Karpas-422 (cell line): ENCODE measurements around the gene TEX13C. TPM values are rescaled to one million over a fixed set of nuclear protein-coding genes. Genes with fewer than 3 reads are reported as not detected.
"Not testable (repeated sequence)": the region's sequence is repeated elsewhere in the genome, so short reads cannot be mapped to it uniquely, and the experiment has no call there.

Experiments
- DNase-seq: peaks from one replicate; pipeline ENCODE4 v3.0.0-alpha.2; 2015
- H2AFZ ChIP-seq: fragments of 200-600 bp; sonication (generic); 2 replicates; pipeline ENCODE4 v1.6.1; 2014; ENCODE audit warnings: antibody characterized with exemption, low read length, mixed read lengths
- H3K27ac ChIP-seq: fragments of 200-600 bp; sonication (generic); 2 replicates; pipeline ENCODE4 v1.5.1; 2014; ENCODE audit warnings: mild to moderate bottlenecking, low read length, moderate library complexity
- H3K27me3 ChIP-seq: fragments of 200-600 bp; sonication (generic); 2 replicates; pipeline ENCODE4 v1.6.1; 2014; ENCODE audit warnings: low read length, mixed read lengths
- H3K36me3 ChIP-seq: fragments of 200-600 bp; sonication (generic); 2 replicates; pipeline ENCODE4 v1.6.1; 2014; ENCODE audit warnings: low read length, mixed read lengths; ENCODE audit not compliant: insufficient read depth
- H3K4me1 ChIP-seq: fragments of 200-600 bp; sonication (generic); 2 replicates; pipeline ENCODE4 v1.6.1; 2014; ENCODE audit warnings: mild to moderate bottlenecking, low read length, mixed read lengths
- H3K4me2 ChIP-seq: fragments of 200-600 bp; sonication (generic); 2 replicates; pipeline ENCODE4 v1.6.1; 2014; ENCODE audit warnings: low read length, low read depth, mild to moderate bottlenecking; ENCODE audit not compliant: poor library complexity, severe bottlenecking
- H3K4me3 ChIP-seq: fragments of 200-600 bp; sonication (generic); 2 replicates; pipeline ENCODE4 v1.5.1; 2014; ENCODE audit warnings: mild to moderate bottlenecking, antibody characterized with exemption, low read length, mixed read lengths
- H3K79me2 ChIP-seq: fragments of 200-600 bp; sonication (generic); 2 replicates; pipeline ENCODE4 v1.6.1; 2014; ENCODE audit warnings: mild to moderate bottlenecking, low read length, mixed read lengths
- H3K9ac ChIP-seq: fragments of 200-600 bp; sonication (generic); 2 replicates; pipeline ENCODE4 v1.6.0; 2014; ENCODE audit warnings: low read length
- H3K9me2 ChIP-seq: fragments of 200-600 bp; sonication (generic), shearing (Covaris generic); replicated peaks from 2 replicates; pipeline ENCODE4 v1.6.0; 2014; ENCODE audit warnings: mild to moderate bottlenecking, low read length, moderate library complexity; ENCODE audit not compliant: insufficient read depth
- H3K9me3 ChIP-seq: fragments of 300-700, 200-600 bp; sonication (generic); 2 replicates; pipeline ENCODE4 v1.6.1; 2014; ENCODE audit warnings: low read length, mixed read lengths
- H4K20me1 ChIP-seq: fragments of 200-600 bp; sonication (generic); 2 replicates; pipeline ENCODE4 v1.6.1; 2014; ENCODE audit warnings: mild to moderate bottlenecking, antibody characterized with exemption, low read length, low read depth; ENCODE audit not compliant: insufficient read depth
- total RNA-seq: library from RNA; depleted of rRNA; stranded (reverse); fragments of >200 nt; shearing (Covaris generic); gene quantifications from 2 replicates; pipeline ENCODE4 v1.2.3, GENCODE V29; 2014; ENCODE audit warnings: low replicate concordance

The TEX13C gene
- total RNA-seq, 1 experiment from 2014 or later = not detected

DNA sequence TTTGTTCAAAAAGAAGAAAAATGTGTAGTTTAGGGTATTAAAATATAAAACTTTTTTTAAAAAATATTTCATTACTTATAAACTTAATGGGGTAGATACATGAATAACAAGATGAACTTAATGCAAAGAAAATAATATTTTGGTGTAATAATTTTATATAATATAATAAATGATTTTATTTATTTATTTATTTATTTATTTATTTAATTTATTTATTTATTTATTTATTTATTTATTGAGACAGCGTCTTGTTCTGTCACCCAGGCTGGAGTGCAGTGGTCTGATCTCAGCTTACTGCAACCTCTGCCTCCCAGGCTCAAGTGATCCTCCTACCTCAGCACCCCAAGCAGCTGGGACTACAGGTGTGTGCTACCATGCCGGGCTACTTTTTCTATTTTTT is 20.8 kb upstream of the TEX13C start:
- H3K36me3 ChIP-seq = no peaks in the 10 kb centered on the region
- H3K4me3 ChIP-seq = no peak overlapping the region
- no peaks in the 10 kb centered on the region for H3K27me3 ChIP-seq
- no peak overlapping the region for H3K27ac ChIP-seq
- no peaks in the 10 kb centered on the region for H3K9me2 ChIP-seq
- no peak overlapping the region for H3K9ac ChIP-seq
- H3K4me2 ChIP-seq = no peak overlapping the region
- H3K4me1 ChIP-seq = peaks cover 16% of the 10 kb centered on the region
- H3K79me2 ChIP-seq = no peaks in the 10 kb centered on the region
- no peaks in the 10 kb centered on the region for H3K9me3 ChIP-seq
- H2AFZ ChIP-seq = no peak overlapping the region
- DNase-seq = no peak
- H4K20me1 ChIP-seq = no peaks in the 10 kb centered on the region

DNA sequence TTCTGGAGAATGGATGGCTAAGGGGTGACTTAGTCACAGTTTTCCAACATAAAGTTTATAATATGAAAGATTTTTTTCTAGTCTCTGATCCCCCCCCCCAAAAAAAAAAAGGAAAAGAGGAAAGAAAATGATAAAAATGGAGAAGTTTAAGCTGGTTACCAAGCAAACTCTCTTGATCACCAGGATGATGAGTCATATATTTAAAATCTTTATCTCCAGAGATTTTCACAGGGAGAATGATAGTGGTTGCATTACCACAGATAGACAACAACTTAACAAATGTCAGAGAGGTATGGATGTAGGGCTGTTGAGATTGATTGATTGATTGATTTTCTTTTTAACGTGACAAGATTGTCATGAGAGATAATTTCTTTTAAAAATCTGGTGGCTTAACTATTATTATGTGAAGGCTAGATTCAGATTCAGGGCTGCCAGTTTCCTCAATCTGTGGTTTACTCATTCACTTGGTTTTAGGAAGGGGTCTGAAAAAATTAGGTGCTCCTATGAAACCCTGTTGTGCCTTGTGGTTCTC is 13.3 kb upstream of the TEX13C start:
- H3K4me1 ChIP-seq = no peaks in the 10 kb centered on the region
- H3K4me2 ChIP-seq = no peak overlapping the region
- H3K9me3 ChIP-seq = no peaks in the 10 kb centered on the region
- H2AFZ ChIP-seq = no peak overlapping the region
- H3K4me3 ChIP-seq = no peak overlapping the region
- no peaks in the 10 kb centered on the region for H3K36me3 ChIP-seq
- no peak for DNase-seq
- no peak overlapping the region for H3K27ac ChIP-seq
- no peaks in the 10 kb centered on the region for H3K27me3 ChIP-seq
- H3K9ac ChIP-seq = no peak overlapping the region
- H4K20me1 ChIP-seq = no peaks in the 10 kb centered on the region
- no peaks in the 10 kb centered on the region for H3K79me2 ChIP-seq
- H3K9me2 ChIP-seq = no peaks in the 10 kb centered on the region

DNA sequence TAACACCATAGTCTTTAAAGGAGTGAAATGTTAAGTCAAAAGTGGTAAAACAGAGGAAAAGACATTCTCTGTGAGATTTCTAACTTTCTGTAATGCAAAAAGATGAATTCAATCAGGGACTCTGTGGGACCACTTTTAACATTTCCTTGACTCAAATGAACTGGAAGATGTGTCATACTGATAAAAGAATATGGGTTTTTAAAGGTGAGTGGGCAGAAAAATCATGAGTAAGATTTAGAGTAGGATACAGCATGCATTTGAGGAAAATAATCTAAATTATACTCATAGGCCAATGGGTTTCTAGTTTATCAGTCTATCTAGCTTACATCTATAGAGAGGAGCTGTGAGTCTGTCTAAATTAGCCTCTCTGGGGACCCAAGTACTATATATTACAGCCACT is 11.0 kb upstream of the TEX13C start:
- H3K9me3 ChIP-seq = no peaks in the 10 kb centered on the region
- no peak overlapping the region for H3K4me2 ChIP-seq
- no peaks in the 10 kb centered on the region for H3K27me3 ChIP-seq
- no peaks in the 10 kb centered on the region for H3K9me2 ChIP-seq
- no peaks in the 10 kb centered on the region for H4K20me1 ChIP-seq
- H3K4me3 ChIP-seq = no peak overlapping the region
- no peaks in the 10 kb centered on the region for H3K79me2 ChIP-seq
- no peaks in the 10 kb centered on the region for H3K4me1 ChIP-seq
- H3K9ac ChIP-seq = no peak overlapping the region
- H3K36me3 ChIP-seq = no peaks in the 10 kb centered on the region
- no peak for DNase-seq
- no peak overlapping the region for H3K27ac ChIP-seq
- no peak overlapping the region for H2AFZ ChIP-seq

DNA sequence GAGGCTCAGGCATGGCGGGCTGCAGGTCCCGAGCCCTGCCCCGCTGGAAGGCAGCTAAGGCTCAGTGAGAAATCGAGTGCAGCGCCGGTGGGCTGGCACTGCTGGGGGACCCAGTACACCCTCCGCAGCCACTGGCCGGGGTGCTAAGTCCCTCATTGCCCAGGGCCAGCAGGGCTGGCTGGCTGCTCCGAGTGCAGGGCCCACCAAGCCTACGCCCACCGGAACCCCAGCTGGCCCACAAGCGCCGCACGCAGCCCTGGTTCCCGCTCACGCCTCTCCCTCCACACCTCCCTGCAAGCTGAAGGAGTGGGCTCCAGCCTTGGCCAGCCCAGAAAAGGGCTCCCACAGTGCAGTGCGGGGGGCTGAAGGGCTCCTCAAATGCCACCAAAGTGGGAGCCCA is 505 bp upstream of the TEX13C start:
- H3K27ac ChIP-seq, H3K27me3 ChIP-seq, H3K9ac ChIP-seq, H3K9me2 ChIP-seq, H3K36me3 ChIP-seq, H2AFZ ChIP-seq, H3K79me2 ChIP-seq, H3K4me1 ChIP-seq, H3K4me2 ChIP-seq, H4K20me1 ChIP-seq, H3K4me3 ChIP-seq, DNase-seq, H3K9me3 ChIP-seq: not testable (repeated sequence)

DNA sequence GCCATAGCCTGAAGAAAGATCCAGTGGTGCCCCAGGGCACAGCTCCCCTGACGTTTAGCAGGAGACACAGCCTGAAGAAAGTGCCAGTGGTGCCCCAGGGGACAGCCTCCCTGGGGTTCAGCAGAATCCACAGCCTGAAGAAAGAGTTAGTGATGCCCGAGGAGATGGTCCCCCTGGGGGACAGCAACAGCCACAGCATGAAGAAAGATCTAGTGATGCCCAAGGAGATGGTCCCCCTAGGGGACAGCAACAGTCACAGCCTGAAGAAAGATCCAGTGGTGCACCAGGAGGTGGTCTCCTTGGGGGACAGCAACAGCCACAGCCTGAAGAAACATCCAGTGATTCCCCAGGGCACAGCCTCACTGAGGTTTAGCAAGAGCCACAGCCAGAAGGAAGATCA is 2.8 kb downstream of the TEX13C start:
- Histone ChIP-seq H2AFZ (no peak overlapping the region), H3K4me2 (no peak overlapping the region), H3K9me2 (no peaks in the 10 kb centered on the region), H4K20me1 (no peaks in the 10 kb centered on the region), H3K27me3 (no peaks in the 10 kb centered on the region), H3K27ac (no peak overlapping the region), H3K9ac (no peak overlapping the region), H3K4me1 (no peaks in the 10 kb centered on the region), H3K79me2 (no peaks in the 10 kb centered on the region), H3K9me3 (no peaks in the 10 kb centered on the region), H3K36me3 (no peaks in the 10 kb centered on the region), H3K4me3 (no peak overlapping the region)
- DNase-seq = no peak

DNA sequence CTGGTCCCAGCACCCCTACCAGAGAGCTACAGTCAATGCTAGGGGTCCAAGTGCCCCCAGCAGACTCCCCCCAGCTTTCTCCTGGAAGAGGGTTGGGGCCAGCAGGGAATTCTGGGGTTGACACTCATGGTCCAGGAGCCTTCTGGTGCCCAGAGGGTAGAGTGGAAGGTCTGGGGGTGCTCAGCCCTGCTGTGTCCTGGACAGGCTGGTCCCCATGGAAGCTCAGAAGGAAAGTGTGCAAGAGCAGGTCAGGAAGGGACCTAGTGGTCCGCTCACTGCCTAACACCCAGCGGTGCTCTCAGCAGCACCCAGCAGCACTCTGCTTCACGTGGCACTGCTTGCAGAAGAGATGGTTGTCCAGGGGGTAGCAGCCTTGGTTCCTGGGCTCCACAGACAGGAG is 6.9 kb downstream of the TEX13C start:
- Histone ChIP-seq H3K27me3 (no peaks in the 10 kb centered on the region), H3K27ac (no peak overlapping the region), H2AFZ (no peak overlapping the region), H3K4me2 (no peak overlapping the region), H3K79me2 (no peaks in the 10 kb centered on the region), H4K20me1 (no peaks in the 10 kb centered on the region), H3K9ac (no peak overlapping the region), H3K9me3 (no peaks in the 10 kb centered on the region), H3K4me1 (no peaks in the 10 kb centered on the region), H3K4me3 (no peak overlapping the region), H3K9me2 (no peaks in the 10 kb centered on the region), H3K36me3 (no peaks in the 10 kb centered on the region)
- DNase-seq = no peak

DNA sequence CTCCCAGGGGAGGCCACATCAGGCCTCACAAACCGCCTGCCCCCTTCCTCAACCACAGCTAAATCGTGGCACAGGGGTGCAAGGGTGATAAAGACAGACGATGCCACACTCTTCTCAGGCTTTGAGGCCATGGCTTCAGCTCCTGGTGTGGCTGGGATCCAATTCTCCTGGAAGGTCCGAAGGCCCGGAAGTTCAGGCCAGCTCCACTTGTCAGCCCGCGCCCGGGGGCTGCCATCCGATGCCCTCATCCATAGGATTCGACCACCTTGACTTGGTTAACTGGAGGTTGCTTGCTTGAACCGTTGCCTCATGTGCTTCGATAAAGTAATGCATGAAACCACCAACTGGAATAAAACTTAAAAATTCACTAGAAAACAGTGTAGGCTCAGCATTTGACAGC is 8.2 kb downstream of the TEX13C start:
- no peak overlapping the region for H2AFZ ChIP-seq
- DNase-seq = no peak
- H4K20me1 ChIP-seq = no peaks in the 10 kb centered on the region
- H3K27me3 ChIP-seq = no peaks in the 10 kb centered on the region
- H3K4me3 ChIP-seq = no peak overlapping the region
- no peaks in the 10 kb centered on the region for H3K9me2 ChIP-seq
- H3K27ac ChIP-seq = no peak overlapping the region
- no peaks in the 10 kb centered on the region for H3K79me2 ChIP-seq
- H3K36me3 ChIP-seq = no peaks in the 10 kb centered on the region
- H3K4me2 ChIP-seq = no peak overlapping the region
- no peaks in the 10 kb centered on the region for H3K4me1 ChIP-seq
- no peaks in the 10 kb centered on the region for H3K9me3 ChIP-seq
- no peak overlapping the region for H3K9ac ChIP-seq

DNA sequence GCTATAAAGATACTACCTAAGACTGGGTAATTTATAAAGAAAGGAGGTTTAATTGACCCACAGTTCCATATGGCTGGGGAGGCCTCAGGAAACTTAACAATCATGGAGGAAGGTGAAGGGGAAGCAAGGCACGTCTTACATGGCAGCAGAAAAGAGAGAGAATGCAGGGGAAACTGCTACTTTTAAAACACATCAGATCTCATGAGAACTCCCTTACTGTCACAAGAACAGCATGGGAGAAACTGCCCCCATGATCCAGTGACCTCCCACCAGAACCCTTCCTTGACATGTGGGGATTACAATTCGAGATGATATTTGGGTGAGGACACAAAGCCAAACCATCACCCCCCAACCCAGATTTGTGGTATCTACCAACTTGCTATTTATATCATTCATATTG is 13.9 kb downstream of the TEX13C start:
- Histone ChIP-seq H3K4me3 (no peak overlapping the region), H3K79me2 (no peaks in the 10 kb centered on the region), H2AFZ (no peak overlapping the region), H3K27me3 (no peaks in the 10 kb centered on the region), H3K4me2 (no peak overlapping the region), H3K4me1 (no peaks in the 10 kb centered on the region), H3K9me3 (no peaks in the 10 kb centered on the region), H3K36me3 (no peaks in the 10 kb centered on the region), H3K27ac (no peak overlapping the region), H3K9ac (no peak overlapping the region), H4K20me1 (no peaks in the 10 kb centered on the region), H3K9me2 (no peaks in the 10 kb centered on the region)
- DNase-seq = no peak

DNA sequence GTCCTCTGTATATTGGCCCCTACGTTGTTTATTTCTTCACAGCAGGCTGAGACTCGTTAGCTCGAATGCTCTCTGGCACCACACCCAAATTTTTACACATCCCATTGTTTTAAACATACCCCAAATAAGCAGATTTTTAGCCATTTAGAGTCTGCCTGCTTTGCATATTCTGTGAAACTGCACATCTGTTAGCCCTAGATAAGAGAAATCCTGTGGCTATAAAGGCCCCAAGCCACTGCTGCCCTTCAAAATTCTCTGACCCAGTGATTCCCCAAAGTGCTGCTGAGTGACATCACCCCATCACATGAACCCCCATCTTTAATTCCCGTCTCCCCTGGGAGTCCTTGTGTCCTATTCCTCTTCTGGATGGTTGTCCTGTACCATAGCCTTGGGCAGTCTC is 20.8 kb downstream of the TEX13C start:
- Histone ChIP-seq H2AFZ (no peak overlapping the region), H3K9ac (no peak overlapping the region), H3K4me3 (no peak overlapping the region), H3K9me2 (no peaks in the 10 kb centered on the region), H3K4me1 (no peaks in the 10 kb centered on the region), H3K36me3 (no peaks in the 10 kb centered on the region), H3K27me3 (no peaks in the 10 kb centered on the region), H3K9me3 (no peaks in the 10 kb centered on the region), H3K27ac (no peak overlapping the region), H3K4me2 (no peak overlapping the region), H4K20me1 (no peaks in the 10 kb centered on the region), H3K79me2 (no peaks in the 10 kb centered on the region)
- no peak for DNase-seq
